HG03097 (cell line): ENCODE data around the gene RANBP1.
"Not testable (repeated sequence)": the region's sequence is repeated elsewhere in the genome, so short reads cannot be mapped to it uniquely, and the experiment has no call there.

Source experiments
- ATAC-seq: cut with Tn5 transposase; IDR thresholded peaks from one replicate; pipeline ENCODE4 v1.9.1; 2021; ENCODE audit not compliant: unreplicated experiment, low FRiP score

Gene RANBP1

DNA sequence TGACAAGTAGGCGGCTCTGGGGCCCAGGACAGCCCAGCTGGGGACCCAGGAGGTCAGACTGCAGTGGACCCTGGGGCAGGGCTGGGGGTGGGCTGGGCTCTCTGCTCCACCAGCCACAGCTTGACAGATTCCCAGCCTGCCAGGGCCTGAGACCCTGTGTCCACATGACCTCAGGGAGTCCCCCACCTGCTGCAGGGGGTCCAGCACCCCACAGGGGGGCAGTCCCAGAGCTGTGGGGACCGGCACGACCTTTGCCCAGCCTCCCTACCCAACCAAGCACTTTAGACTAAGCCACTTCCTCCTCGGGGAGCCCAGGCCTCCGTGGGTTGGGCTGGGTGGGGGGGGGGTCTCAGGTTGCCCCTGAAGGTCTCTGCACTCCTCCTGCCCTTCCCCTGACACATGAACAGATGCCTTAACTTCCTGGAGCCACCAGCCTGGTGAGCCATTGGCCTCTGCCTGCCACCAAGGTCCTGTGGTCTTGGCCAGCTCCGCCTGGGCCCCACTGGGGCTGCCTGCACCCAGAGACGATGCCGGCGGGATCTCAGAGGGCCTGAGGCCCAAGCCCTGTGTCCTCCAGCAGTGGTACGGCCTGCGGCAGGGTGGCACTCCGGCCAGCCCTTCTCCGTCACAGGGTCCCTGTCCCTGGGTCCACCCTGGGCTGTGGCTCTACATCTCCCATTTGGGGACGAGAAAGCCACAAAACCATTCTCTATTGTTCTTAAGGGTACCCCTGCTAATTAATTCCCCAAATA, 31.5 kb downstream of the RANBP1 start:
- no peak for ATAC-seq

DNA sequence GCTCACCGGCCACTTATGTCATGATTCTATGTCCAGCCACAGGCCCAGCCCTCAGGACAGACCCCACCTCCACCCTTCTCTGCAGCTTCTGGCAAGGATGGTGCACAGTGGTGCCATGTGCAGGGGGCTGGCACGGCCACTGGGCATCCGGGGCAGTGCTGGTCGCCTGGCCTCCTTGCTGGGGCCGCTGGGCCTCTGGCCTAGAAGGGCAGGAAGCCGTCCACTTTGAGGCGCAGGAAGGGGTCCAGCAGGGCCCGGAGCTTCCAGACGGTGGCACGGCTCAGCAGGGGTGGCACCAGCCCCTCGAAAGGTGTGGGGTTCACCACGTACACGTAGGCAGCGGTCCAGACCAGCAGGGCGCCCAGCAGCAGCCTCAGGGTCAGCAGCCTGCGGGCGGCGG, 32.5 kb downstream of the RANBP1 start:
- no peak for ATAC-seq

DNA sequence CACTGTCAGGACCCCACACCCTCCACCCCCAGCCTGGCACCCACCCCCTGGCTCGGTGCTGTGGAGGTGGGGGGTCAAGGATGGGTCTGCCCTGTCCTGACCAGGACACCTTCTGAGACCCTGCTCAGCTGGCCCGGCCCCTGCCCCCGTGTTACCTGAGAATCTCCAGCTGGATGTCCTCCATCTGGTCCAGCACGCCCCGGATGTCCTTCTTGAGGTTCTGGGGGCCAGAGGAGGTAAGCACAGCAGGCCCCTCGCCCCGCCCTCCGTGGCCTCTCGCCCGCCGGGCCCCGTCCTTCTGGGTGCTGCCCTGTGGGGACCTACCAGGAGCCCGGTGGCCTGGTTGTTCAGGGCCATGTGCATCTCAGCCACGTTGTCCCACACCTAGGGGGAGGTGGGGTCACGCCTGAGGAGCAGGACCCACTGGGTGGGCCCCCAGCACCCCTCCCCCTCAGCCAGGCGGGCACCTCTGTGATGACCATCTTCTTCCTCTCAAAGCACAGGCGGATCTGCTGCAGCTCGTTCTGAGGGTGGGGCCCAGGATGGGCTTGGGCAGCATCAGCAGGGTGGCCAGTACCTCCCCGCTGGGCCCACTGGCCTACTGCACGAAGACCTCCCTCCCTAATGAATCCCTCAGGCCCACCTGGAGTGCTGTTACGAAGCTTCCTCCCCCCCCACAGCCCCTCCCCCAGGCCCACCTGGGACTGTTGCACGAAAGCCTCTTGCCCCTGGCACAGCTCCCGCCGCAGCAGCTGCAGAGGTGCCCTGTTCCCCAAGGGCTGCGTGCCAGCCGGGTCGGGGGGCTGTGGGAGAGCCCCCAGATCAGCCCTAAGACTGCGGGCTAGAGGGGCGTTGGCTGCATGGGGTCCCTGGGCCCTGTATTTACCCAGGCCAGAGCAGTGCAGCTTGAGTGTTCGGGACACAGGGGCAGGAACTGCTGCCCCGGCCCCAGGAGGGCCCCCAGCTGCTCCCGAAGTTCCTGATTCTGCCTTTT, 33.6 kb downstream of the RANBP1 start:
- ATAC-seq: no peak

DNA sequence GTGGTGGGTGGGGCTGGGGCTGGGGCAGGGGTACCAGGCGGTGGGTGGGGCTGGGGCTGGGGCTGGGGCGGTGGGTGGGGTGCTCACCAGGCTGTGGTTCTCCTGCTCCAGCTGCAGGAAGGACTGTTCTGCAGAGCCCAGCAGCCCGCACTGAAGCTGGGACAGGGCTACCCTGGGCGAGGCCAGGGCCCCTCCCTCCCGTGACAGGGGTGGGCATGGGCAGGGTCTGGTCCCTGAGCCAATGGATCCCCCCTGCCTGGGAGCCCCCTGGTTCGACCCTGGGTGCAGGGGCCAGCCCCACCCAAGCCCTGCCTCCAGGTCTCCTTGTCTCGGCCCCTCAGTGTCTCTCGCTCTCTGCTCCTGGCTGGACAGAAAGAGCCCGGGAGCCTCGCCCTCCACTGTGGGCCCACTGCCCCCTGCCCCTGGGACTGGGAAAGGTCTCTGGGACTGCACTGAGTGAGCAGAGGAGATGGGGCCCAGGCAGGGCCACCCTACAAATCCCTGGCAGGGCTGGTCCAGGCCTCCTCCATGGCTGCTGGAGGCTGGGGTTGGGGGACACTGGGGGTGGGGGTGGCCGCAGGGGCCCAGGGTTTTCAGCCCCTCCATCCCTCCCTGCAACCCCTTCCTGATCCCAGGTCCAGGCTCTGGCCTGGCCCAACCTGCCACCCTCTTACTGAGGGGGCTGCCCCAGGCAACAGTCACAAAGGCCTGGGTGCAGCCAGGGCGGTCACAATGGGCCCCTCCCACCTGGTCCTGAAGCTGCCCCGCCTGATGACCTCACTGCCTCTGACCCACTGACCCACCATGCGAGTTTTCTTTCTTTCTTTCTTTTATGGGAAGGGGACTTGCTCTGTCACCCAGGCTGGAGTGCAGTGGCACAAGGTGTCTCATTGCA, 34.7 kb downstream of the RANBP1 start, which contains the start of gene CCDC188:
TSS of gene CCDC188 (minus strand) at position 675 of the 895 bp plus-strand sequence. CDS start at position 606, 69 bp downstream.
- ATAC-seq: no peak

DNA sequence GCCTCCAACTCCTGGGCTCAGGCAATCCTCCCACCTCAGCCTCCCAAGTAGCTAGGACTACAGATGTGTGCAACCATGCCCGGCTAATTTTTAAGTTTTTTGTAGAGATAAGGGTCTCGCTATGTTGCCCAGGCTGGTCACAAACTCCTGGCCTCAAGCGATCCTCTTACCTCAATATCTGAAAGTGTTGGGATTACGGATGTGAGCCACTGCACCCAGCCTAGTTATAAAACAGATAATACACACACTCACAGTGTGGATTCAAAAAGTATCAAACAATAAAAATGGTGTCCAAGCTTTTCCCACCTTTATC, 35.3 kb downstream of the RANBP1 start:
- no peak for ATAC-seq

DNA sequence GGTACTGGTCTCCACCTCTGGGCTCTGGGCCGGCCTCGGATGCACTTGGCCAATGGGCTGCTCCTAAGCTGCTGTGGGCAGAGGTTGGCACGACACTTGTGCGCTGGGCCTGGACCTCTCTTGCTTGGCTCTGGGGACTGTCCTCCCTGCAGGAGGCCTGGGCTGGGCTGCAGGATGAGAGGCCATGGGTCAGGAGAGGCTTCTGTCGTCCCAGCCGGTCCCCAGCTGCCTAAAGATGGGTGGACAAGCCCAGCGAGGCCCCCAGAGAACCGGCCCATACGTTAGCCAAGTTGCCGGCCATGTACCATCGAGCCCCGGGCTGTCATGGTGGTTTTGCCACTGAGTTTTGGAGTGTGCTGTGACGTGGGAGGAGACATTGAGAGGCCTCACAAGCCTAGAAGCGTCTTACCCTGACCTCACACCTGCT, 36.6 kb downstream of the RANBP1 start:
- ATAC-seq: no peak

DNA sequence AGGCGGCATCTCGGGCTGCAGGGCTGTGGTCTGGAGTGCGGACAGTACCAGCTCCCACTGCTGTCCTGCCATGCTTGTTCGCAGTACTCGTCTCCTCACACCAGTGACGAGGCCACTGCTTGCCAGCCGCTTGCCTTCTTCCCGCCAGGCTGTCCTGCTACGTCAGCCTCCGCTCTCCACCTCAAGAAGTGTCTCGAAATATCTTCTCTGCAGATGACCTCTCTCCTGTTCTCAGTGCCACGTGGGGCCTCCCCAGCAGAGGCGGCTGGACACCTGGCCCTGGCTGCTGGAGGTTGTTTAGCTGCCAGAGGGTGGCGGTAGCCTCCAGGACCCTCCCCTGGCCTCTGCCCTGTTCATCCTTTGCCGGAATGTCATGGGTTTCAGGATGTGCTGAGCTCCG, 38.0 kb downstream of the RANBP1 start:
- ATAC-seq: no peak

DNA sequence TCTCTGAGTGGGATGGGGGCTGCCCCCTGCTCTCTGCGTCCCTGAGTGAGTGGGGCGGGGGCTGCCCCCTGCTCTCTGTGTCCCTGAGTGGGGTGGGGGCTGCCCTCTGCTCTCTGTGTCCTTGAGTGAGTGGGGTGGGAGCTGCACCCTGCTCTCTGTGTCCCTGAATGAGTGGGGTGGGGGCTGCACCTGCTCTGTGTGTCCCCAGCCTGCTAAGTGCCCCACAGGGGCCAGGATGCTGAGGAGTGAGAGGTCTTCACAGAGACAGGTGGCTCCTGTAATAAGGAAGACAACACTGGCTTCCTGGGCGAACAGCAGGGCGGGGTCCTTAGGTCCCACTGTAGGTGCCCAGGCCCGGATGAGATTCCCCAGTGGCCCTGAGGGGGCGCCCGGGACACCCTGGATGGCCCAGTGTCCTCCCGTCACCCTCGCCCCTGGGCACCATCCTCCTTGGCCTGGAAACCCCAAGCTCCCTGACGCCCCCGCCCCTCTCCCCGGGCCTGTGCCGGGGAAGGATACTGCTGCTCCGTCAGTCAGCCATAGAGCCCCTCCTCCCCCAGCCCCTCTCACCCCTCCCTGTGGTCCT, 38.8 kb downstream of the RANBP1 start:
- ATAC-seq: no peak

DNA sequence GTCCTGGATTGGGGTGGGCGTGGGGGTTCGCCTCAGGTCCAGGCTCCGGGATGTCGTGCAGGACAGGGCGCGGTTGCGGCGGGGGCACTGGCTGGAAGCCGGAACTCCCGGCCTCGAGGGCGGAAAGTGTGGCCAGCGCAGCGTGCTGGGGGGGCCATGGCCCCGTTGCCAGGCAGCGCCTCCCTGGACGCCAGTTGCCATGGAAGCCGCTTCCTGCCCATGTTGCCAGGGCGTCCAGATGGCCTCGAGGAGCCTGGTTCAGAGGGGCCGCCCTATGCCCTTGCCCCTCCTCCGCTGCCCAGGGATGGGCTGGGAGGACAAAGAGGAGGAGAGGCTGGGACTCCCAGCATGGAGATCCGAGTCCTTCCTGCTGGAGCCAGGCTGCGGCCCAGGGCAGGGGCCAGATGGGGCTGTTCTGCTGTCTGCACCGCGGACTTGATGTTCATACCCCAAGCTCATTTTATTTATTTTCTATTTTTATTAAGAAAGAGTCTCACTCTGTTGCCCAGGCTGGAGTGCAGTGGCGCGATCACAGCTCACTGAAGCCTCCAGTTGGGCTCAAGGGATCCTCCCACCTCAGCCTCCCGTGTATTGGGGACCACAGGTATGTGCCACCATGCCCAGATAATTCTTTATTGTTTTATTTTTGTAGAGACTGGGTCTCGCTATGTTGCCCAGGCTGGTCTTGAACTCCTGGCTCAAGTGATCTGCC, 39.6 kb downstream of the RANBP1 start:
- no peak for ATAC-seq

DNA sequence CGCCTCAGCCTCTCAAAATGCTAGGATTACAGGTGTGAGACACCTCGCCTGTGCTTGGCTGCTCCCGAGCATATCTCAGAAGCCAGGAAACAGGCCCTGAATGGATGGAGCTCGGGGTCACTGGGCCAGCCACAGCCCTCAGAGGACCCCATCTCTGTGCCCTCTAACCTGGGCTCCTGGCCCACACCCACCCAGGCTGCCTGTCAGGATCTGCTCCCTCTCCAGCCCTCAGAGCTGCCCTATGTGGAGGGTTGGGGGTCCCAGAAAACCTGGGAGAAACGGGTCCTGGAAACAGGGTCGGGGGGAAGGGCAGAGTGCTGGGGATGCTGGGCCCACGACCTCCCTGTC, 40.1 kb downstream of the RANBP1 start:
- no peak for ATAC-seq

DNA sequence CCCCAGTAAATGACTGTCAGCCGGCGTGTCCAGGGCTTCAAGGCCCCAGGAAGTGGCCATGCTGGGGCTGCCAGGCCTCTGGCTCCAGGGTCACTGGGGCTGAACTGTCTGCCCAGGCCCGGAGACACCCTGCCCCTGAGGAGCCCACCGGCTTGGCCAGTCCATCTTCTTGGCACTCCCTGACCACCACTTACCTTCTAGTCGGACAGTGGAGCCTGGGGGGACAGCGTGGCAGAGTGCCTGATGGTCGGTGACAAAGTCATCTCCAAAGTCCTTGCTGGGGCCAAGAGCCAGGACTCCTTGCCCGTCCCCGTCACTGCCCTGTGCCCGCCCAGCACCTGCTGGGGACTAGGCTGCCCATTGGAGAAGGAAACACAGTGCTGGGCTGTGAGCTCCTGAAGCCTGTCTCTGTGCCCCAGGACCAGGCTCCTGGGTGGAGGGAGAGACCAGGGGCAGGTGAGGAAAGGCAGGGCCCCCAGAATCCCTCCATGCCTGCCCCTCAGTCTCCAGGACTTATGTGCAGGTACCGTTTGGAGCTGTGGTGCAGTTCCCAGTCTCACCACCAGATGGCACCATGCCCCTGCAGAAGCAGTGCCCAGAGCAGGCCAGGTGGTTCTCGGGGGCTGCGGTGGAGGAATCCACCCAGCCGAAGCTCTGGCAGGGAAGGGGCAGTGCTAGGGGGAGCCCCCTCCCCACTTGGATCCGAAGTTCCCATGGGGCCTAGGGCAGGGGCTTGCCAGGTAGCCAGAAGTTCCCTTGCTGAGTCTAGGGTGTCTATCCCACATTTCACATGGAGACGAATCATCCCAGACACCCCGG, 40.9 kb downstream of the RANBP1 start:
- ATAC-seq: no peak

DNA sequence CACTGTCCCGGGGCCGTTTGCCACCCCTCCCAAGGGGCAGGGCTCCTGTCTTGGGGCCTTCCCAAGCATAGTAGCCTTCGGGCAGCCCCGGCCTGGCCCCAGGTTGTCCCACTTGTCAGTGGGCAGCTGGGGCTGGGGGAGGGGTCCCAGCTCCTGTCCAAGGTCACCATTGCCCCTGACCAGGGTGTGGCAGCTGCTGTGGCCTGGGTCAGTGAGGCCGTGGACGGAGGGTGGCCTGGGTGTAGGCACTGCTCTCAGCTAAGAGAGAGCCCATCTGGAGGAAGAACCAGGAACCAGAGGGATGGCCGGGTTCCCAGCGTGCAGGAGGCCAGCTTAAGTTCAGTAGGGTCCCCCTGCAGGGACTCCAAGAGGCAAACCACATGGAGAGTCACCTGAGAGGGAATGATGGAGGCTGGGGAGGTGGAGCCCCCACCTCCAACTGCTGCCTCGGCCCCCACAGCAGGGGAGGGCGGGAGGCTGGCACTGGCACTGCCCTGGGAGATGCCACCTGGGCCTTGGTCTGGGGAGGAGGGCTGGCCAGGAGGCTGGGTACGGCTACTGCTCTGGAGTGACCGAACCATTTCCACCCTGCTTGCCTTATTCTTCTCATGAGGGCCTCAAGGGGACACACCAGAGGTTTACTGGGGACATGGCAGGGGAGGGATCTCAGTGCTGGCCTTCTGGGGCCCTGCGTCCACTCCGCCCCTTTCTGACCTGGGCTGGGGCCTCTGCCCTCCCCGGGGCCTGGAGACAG, 41.7 kb downstream of the RANBP1 start:
- no peak for ATAC-seq

DNA sequence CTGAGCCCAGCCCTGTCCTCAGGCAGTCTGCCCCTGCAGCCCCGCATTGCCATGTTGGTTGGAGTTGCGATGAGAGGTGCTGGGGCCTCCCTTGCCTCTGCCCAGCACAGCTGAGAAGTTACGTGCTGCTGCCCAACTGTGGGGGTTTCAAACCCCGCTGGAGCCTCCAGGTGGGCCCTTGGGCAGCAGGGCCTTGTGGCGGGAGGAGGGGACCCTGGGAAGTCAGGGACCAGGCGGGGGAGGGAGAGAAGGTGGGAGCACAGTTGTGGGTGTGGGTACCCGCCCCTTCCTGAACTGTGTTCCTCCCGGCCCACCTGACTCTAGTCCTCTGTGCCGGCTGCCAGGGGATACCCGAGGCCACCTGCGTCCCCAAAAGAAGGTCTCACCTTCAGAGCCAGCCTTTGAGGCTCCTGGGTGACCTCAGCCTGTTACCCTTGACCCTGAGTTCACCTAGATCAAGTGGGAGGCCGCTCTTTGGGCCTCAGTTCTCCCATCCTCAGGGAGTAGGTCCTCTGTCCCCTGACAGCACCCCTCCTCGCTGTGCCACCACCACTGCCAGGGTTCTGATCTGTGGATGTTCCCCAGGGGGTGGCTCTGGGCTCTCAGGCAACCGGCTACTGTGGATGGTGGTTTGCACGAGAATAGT, 42.6 kb downstream of the RANBP1 start:
- no peak for ATAC-seq

DNA sequence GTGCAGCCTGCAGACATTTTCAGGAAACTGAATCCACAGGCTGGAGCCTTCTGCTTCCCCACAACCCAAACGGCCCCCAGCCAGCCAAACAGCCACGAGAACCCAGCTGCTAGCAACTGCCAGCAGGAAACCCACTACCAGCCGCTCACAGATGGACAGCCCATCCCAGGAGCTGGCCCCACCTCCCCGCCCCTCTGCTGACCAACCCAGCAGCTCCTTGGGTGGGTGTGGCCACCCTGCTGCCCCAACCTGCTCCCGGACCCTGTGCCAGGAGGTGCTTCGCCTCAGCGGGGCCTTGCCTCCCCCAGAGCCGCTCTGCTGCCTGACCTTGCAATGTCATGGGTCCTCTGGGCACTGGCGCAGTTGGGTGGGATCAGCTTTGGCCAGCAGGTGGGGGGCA, 43.2 kb downstream of the RANBP1 start:
- ATAC-seq: no peak

DNA sequence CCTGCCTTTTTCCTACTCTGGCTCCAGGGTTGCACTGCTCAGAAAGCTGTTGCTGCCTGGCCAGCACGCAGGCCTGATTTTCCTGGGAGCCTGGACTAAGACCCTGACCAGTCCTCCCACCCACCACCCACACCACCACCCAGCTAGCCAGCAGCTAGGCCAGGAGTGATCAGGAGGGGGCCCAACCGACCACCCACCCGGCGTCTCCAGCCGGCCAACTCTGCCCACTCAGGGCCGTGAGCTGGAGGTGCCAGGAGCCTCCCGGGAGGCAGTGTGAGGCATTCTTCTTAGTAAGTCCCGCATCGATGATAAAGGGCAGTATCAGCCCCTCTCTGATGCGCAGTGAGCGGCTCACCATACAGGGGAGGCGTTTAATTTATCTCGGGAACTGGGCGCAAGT, 43.6 kb downstream of the RANBP1 start:
- ATAC-seq: not testable (repeated sequence)

DNA sequence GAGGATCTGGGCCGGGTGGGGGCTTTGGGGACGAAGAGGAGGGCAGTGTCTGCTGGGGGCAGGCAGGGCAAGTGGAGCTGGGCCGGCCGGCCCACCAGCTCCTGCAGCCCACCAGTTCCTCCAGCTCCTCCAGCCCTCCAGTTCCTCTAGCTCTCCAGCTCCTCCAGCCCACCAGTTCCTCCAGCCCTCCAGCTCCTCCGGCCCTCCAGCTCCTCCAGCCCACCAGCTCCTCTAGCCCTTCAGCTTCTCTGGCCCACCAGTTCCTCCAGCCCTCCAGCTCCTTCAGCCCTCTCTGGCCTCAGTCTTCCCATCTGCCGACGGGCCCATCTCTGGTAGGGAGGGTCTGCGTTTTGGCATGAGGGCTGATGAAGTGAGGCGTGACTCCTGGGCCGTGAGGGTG, 44.1 kb downstream of the RANBP1 start:
- ATAC-seq: no peak

DNA sequence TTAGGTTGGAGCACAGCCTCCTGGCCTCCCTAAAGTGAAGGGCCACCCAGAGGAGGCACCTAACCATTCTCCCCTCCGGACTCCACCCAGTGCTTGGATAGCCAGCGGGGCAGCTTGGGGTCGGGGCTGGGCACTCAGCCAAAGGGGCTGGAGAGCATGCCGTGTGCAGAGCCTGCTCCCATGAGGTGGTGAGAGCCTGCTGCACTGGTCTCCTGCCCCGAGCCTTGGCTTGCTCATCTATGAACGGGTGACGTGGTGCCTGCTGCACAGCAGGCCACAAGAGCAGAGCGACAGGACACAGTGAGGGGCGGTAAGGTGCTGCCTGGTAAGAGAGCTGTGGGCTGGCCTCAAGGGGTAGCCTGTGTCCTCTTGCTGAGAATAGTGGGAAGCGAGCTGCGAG, 49.0 kb downstream of the RANBP1 start:
- ATAC-seq: no peak

DNA sequence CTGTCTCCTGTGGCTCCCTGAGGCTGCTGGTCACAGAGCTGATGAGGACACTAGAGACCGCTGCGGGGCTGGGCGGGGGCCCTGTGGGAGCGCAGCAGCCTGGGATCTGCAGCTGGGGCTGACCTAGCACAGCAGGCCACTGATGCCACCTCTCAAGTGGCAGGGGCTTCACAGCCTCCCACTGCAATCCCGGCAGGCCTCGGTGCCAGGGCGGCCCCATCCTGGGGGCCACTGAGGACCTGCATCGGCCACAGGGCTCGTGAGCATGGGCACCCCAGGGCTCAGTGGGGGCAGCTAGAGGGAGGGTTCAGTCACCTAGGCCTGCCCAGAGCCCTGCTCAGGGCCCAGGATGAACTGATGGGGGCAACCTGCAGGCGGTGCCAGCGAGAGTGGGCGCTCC, 49.5 kb downstream of the RANBP1 start:
- no peak for ATAC-seq
